Activated naive CD8-positive, alpha-beta T cell treated with anti-CD3 and anti-CD28 coated beads for 36 hours (primary cell): Measurements from ENCODE around the gene OMP. TPM values are rescaled to one million over a fixed set of nuclear protein-coding genes. Genes with fewer than 3 reads are reported as not detected.
"Not testable (repeated sequence)": the region's sequence is repeated elsewhere in the genome, so short reads cannot be mapped to it uniquely, and the experiment has no call there.

Source experiments
- DNase-seq: peaks from one replicate; pipeline ENCODE4 v3.0.0; 2021
- H3K27ac Mint-ChIP-seq: one replicate; pipeline ENCODE4 v1.8.0; 2022; ENCODE audit warnings: mild to moderate bottlenecking, moderate library complexity, mixed read lengths
- H3K27me3 Mint-ChIP-seq: one replicate; pipeline ENCODE4 v1.8.0; 2022; ENCODE audit warnings: mild to moderate bottlenecking, mixed read lengths
- H3K36me3 Mint-ChIP-seq: one replicate; pipeline ENCODE4 v1.8.0; 2021; ENCODE audit warnings: mild to moderate bottlenecking, mixed read lengths
- H3K4me1 Mint-ChIP-seq: one replicate; pipeline ENCODE4 v1.8.0; 2021; ENCODE audit warnings: mixed read lengths
- H3K4me3 Mint-ChIP-seq: one replicate; pipeline ENCODE4 v1.8.0; 2022; ENCODE audit warnings: mild to moderate bottlenecking, moderate library complexity, mixed read lengths
- H3K9me3 Mint-ChIP-seq: one replicate; pipeline ENCODE4 v1.8.0; 2022; ENCODE audit warnings: mixed read lengths
- total RNA-seq, 2 experiments: library from RNA; stranded (reverse); gene quantifications; one replicate each; pipeline ENCODE4 v1.2.3, GENCODE V29; 2021

The OMP gene
- not detected for total RNA-seq

GRCh38 chr11:77102246-77103210 is at the start of gene OMP:
TSS of gene OMP (plus strand) at chr11:77102840. CDS start at chr11:77102840, 0 bp downstream.
- Mint-ChIP-seq H3K27me3 (no peaks in the 10 kb centered on the region), H3K27ac (no peak within 1 kb of the TSS), H3K4me3 (no peak within 1 kb of the TSS), H3K4me1 (no peaks in the 10 kb centered on the region), H3K36me3 (no peaks in the 10 kb centered on the region), H3K9me3 (no peaks in the 10 kb centered on the region)
- no peak for DNase-seq

DNA sequence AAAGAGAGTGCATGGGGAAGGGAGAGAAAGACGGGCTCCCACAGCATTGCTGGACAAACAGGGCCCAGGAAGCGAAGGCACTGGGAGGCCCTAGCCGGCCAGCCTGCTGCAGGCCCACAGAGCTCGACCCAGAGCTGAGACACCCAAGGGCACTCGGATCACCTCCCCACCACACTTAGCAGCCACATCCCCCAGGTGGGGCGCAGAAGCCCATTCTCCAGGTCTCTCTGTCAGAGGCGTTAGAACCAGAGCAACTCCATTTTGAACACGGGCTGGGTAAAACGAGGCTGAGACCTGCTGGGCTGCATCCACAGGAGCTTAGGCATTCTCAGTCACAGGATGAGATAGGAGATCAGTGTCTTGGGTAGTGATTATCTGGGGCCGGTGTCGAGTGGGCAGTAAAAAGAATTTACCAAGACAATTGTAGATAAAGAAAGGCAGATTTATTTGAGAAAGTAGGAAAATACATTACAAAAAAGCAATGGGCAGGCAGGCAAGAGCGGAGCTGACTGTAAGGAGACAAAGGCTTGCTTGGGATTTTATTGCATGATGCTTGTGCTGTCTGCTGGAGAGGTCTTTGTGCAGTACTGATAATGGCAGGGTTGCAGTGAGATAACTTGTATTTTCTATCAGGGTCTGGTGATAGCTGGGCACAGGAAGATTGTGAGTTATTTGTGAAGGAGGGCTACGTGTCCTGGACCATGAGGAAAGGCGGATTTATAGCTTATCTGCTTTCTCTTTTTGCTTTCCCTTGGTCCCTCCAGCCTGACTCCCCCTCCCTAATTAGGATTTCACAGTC is 49.2 kb upstream of the OMP start:
- Mint-ChIP-seq H3K4me1 (no peaks in the 10 kb centered on the region), H3K36me3 (no peaks in the 10 kb centered on the region), H3K27ac (no peak overlapping the region), H3K4me3 (no peak overlapping the region), H3K9me3 (peaks cover 8% of the 10 kb centered on the region), H3K27me3 (no peaks in the 10 kb centered on the region)
- DNase-seq = no peak

DNA sequence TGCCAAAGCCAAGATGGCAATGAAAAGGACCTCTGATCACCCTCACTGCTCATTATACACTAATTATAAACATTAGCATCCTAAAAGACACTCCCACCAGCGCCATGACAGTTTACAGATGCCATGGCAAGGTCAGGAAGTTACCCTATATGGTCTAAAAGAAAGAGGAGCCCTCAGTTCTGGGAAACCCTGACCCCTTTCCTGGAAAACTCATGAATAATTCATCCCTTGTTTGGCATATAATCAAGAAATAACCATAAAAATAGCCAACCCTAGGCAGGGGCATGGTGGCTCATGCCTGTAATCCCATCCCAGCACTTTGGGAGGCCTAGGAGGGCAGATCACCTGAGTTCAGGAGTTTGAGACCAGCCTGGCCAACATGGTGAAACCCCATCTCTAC is 48.6 kb upstream of the OMP start:
- H3K4me1 Mint-ChIP-seq = no peaks in the 10 kb centered on the region
- no peaks in the 10 kb centered on the region for H3K36me3 Mint-ChIP-seq
- peaks cover 8% of the 10 kb centered on the region for H3K9me3 Mint-ChIP-seq
- no peak for DNase-seq
- no peak overlapping the region for H3K27ac Mint-ChIP-seq
- no peaks in the 10 kb centered on the region for H3K27me3 Mint-ChIP-seq
- no peak overlapping the region for H3K4me3 Mint-ChIP-seq

DNA sequence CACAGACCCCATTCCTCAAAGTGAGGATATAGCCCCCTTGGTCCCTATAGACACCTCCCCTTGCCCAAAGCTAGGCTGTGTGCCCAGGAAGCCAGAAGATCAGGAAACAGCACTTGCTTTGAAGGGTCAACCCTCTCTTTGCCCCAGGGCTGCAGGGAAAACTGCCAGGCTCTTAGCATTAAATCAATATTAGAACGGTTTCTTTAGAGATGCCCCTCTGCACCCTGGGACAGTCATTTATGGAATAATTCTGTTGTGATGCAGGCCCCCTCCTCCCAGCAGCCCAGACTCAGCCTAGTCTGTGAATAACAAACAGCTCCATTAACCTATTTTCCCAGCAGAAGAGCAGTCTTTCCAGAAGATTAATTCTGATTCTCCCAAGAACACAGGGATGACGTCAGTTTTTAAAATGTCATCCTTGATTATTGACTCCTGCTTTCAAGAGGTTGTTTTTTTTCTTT is 47.5 kb upstream of the OMP start:
- Mint-ChIP-seq H3K9me3 (peaks cover 8% of the 10 kb centered on the region), H3K36me3 (no peaks in the 10 kb centered on the region), H3K27ac (no peak overlapping the region), H3K4me3 (no peak overlapping the region), H3K27me3 (no peaks in the 10 kb centered on the region), H3K4me1 (no peaks in the 10 kb centered on the region)
- DNase-seq = no peak

DNA sequence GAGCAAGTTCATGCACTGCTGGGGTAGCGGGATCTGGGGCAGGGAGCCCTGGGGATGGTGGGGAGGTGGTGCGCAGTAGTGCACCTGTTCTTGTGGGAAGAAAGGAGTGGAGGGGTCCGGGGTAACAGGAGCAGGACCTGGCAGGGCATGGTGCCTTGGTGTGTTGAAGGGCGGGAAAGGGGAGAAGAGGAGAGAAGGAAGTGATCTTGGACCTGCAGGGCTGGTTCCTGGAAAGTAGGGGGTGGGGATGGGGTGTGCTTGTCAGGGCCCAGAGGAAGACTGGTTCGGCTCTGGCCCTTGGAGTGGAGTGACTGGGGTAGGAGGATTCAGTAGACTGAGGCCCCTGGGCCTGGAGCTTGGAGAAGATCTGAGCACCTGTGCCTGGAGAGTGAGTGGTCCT is 46.7 kb upstream of the OMP start:
- Mint-ChIP-seq H3K4me3 (no peak overlapping the region), H3K36me3 (no peaks in the 10 kb centered on the region), H3K27me3 (no peaks in the 10 kb centered on the region), H3K27ac (no peak overlapping the region), H3K9me3 (peaks cover 8% of the 10 kb centered on the region), H3K4me1 (no peaks in the 10 kb centered on the region)
- DNase-seq = no peak

DNA sequence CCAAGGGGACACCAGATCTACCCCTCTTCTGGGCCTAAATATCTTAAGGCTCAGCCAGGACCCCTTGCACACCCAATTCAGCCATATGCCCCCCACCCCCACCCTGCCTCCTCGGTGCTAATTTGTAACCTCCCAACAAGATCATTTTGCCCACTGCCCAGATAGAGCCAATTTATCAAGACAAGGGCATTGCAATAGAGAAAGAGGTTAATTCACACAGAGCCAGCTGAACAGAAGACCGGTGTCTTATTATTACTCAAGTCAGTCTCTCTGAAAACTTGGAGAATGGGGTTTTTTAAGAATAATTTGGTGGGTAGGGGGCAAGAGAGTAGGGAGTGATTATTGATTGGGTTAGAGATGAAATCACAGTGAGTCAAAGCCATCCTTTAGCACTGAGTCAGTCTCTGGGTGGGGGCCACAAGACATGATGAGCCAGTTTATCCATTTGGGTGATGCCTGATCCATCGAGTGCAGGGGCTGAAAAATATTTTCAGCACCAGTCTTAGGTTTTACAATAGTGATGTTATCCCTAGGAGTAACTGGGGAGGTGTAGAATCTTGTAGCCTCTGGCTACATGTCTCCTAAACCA is 45.7 kb upstream of the OMP start:
- H3K27me3 Mint-ChIP-seq = no peaks in the 10 kb centered on the region
- no peak for DNase-seq
- H3K4me1 Mint-ChIP-seq = no peaks in the 10 kb centered on the region
- no peak overlapping the region for H3K4me3 Mint-ChIP-seq
- peaks cover 8% of the 10 kb centered on the region for H3K9me3 Mint-ChIP-seq
- H3K36me3 Mint-ChIP-seq = no peaks in the 10 kb centered on the region
- H3K27ac Mint-ChIP-seq = no peak overlapping the region

DNA sequence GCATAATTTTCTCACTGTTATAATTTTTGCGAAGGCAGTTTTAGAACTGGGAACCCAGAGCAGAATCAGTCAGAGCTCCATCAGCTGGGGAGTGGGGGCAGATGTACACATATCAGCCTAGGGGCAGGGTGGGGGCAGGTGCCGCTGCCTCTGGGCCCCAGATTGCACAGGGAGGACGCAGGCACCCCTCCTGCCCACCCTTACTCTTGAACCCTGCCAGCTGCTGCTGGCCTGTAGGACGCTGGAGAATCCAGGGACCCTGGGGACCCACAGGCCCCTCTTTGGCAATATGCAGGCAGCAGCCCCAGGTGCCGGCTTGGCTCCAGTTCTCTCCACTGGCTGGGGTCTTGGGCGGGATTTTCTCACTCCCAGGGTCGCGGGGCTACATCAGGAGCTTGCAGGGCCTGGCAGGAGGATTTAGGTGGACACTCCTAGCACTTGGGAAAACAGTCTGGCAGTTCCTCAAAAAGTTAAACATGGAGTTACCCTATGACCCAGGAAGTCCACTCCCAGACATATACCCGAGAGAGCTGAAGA is 44.6 kb upstream of the OMP start:
- Mint-ChIP-seq H3K9me3 (peaks cover 8% of the 10 kb centered on the region), H3K36me3 (no peaks in the 10 kb centered on the region), H3K4me1 (no peaks in the 10 kb centered on the region), H3K27me3 (no peaks in the 10 kb centered on the region), H3K27ac (no peak overlapping the region), H3K4me3 (no peak overlapping the region)
- DNase-seq = no peak

DNA sequence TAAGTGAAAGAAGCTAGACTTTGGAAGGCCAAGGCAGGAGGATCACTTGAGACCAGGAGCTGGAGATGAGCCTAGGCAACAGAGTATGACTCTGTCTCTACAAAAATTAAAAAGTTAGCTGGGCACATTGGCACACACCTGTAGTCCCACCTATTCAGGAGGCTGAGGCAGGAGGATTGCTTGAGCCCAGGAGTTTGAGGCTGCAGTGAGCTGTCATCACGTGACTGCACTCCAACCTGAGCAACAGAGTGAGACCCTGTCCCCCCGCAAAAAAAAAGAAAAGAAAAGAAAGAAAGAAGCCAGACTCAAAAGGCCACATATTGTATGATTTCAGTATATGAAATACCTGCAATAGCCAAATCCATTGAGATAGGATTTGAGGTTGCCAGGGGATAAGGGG is 43.7 kb upstream of the OMP start:
- Mint-ChIP-seq H3K9me3 (peaks cover 8% of the 10 kb centered on the region), H3K27ac (no peak overlapping the region), H3K4me1 (no peaks in the 10 kb centered on the region), H3K4me3 (no peak overlapping the region), H3K36me3 (no peaks in the 10 kb centered on the region), H3K27me3 (no peaks in the 10 kb centered on the region)
- DNase-seq = no peak

GRCh38 chr11:77059806-77060205 is 42.8 kb upstream of the OMP start:
- peaks cover 8% of the 10 kb centered on the region for H3K9me3 Mint-ChIP-seq
- H3K27ac Mint-ChIP-seq = no peak overlapping the region
- H3K4me1 Mint-ChIP-seq = no peaks in the 10 kb centered on the region
- no peak for DNase-seq
- no peak overlapping the region for H3K4me3 Mint-ChIP-seq
- no peaks in the 10 kb centered on the region for H3K36me3 Mint-ChIP-seq
- no peaks in the 10 kb centered on the region for H3K27me3 Mint-ChIP-seq

DNA sequence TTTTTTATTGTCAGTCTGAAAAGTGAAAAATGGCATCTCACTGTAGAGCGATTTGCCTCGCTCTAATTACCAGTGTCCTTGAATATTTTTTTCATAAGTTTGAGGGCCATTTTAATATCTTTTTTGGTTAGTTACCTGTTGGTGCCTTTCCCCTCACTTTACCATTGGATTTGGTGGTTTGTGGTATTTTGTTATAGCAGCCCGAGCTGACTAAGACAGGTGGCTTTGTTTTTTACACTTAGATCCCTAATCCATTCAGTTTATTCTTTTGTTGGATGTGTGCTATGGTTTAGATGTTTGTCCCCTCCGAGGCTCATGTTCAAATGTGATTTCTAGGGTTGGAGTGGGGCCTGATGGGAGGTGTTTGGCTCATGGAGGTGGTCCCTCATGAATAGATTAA is 42.4 kb upstream of the OMP start:
- H3K4me3 Mint-ChIP-seq = no peak overlapping the region
- no peak overlapping the region for H3K27ac Mint-ChIP-seq
- no peaks in the 10 kb centered on the region for H3K4me1 Mint-ChIP-seq
- H3K27me3 Mint-ChIP-seq = no peaks in the 10 kb centered on the region
- DNase-seq = no peak
- H3K36me3 Mint-ChIP-seq = no peaks in the 10 kb centered on the region
- H3K9me3 Mint-ChIP-seq = peaks cover 8% of the 10 kb centered on the region

DNA sequence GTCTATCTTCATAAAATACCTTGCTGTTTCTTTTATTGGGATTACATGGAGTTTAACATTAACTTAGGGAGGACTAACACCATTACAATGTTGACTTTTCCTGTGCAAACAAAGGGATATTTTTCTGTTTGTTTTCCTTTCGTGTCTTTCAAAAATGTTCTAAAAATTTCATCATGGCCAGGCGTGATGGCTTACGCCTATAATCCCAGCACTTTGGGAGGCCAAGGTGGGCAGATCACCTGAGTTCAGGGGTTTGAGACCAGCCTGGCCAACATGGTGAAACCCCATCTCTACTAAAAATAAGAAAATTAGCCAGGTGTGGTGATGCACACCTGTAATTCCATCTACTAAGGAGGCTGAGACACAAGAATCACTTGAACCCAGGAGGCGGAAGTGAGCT is 41.4 kb upstream of the OMP start:
- not testable (repeated sequence) for H3K27ac Mint-ChIP-seq, DNase-seq, H3K36me3 Mint-ChIP-seq, H3K4me3 Mint-ChIP-seq, H3K9me3 Mint-ChIP-seq, H3K27me3 Mint-ChIP-seq, H3K4me1 Mint-ChIP-seq

DNA sequence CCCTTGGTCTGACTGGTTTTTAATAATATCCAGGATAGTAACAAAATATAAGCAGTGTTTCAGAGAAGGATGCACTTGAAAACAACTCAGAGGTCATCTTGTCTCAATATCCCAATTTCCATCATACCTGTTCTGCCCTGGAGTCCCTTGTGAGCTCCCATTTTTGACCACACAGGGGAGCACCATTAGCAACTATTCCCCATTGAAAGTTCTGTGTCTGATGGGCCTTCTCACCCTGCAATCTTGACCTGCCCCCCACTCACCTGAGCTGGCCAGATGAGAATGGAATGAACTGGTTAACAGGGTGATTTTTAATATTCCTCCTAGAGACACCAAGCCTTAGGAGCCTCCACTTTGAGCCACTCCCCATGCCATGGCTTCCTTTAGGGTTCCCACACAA is 39.7 kb upstream of the OMP start:
- H3K4me1 Mint-ChIP-seq = peaks cover 10% of the 10 kb centered on the region
- no peaks in the 10 kb centered on the region for H3K36me3 Mint-ChIP-seq
- no peak overlapping the region for H3K27ac Mint-ChIP-seq
- H3K27me3 Mint-ChIP-seq = no peaks in the 10 kb centered on the region
- H3K9me3 Mint-ChIP-seq = no peaks in the 10 kb centered on the region
- H3K4me3 Mint-ChIP-seq = no peak overlapping the region
- no peak for DNase-seq

GRCh38 chr11:77063407-77063806 is 39.2 kb upstream of the OMP start:
- Mint-ChIP-seq H3K9me3 (no peaks in the 10 kb centered on the region), H3K4me1 (peaks cover 10% of the 10 kb centered on the region), H3K27ac (no peak overlapping the region), H3K27me3 (no peaks in the 10 kb centered on the region), H3K4me3 (no peak overlapping the region), H3K36me3 (no peaks in the 10 kb centered on the region)
- no peak for DNase-seq

DNA sequence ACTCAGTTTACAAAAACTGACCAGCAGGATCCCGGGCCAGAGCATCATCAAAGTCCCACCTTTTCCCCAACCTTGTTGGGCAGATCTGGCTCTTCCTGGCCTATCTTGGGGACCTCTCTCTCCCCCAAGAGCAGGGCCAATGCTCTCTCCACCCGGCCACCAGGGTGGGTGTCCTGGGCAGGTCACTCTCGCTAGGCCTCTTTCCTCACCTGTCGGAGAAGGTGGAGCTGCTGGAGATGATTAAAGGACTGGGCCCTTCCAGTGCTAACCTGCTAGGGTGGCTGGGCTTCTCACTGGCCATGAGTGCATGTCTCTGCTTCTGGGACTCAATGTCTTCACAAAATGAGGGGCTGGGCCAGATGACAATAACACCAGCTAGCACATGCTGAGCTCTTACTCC is 38.8 kb upstream of the OMP start:
- H3K4me3 Mint-ChIP-seq = no peak overlapping the region
- H3K4me1 Mint-ChIP-seq = peaks cover 10% of the 10 kb centered on the region

DNA sequence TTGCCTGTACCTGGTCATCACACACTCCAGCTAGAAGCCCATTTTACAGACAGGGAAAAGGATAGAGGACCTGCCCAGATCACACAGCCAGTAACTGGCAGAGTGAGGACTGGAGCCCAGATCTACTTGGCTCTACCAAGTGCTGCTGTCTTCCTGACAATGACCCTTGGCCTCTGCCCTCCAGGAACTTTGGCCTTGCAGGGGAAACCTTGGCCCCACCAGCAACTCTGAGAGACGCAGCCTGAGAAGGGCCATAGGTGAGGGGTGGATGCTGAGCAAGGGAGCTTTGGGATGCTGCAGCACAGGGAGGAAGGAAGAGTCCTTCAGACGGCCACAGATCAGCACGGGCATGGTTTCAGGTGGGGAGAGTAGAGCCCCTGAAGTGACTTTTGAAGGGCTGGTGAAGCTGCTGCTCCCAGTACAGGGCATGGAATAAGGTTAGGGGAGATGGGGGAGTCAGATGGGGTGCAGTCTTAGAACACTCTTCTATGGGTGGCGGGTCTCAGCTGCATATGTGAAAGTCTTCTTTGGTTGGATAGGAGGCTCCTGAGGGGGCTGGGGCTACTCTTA is 37.9 kb upstream of the OMP start:
- no peak overlapping the region for H3K27ac Mint-ChIP-seq
- H3K9me3 Mint-ChIP-seq = no peaks in the 10 kb centered on the region
- no peaks in the 10 kb centered on the region for H3K27me3 Mint-ChIP-seq
- DNase-seq = no peak
- H3K36me3 Mint-ChIP-seq = no peaks in the 10 kb centered on the region
- H3K4me3 Mint-ChIP-seq = no peak overlapping the region
- H3K4me1 Mint-ChIP-seq = peaks cover 12% of the 10 kb centered on the region

More for the DNA sequence above, 38.8 kb upstream of the OMP start:
- Mint-ChIP-seq H3K36me3 (no peaks in the 10 kb centered on the region), H3K27me3 (no peaks in the 10 kb centered on the region), H3K27ac (no peak overlapping the region), H3K9me3 (no peaks in the 10 kb centered on the region)
- DNase-seq = no peak
